HT-29 (cell line): Measurements from ENCODE around the gene ADORA2A. TPM values are rescaled to one million over a fixed set of nuclear protein-coding genes. Genes with fewer than 3 reads are reported as not detected.

ENCODE experiments used
- DNase-seq: peaks from one replicate; pipeline ENCODE4 v3.0.0-alpha.2; 2015; ENCODE audit warnings: low spot score
- total RNA-seq: library from RNA; depleted of rRNA; stranded (reverse); fragments of >200 nt; shearing (Covaris generic); gene quantifications from 2 replicates; pipeline ENCODE4 v1.2.3, GENCODE V29; 2014; rRNA removed

ADORA2A gene
- total RNA-seq: 0.36 and 0.44 TPM in 2 replicates

DNA sequence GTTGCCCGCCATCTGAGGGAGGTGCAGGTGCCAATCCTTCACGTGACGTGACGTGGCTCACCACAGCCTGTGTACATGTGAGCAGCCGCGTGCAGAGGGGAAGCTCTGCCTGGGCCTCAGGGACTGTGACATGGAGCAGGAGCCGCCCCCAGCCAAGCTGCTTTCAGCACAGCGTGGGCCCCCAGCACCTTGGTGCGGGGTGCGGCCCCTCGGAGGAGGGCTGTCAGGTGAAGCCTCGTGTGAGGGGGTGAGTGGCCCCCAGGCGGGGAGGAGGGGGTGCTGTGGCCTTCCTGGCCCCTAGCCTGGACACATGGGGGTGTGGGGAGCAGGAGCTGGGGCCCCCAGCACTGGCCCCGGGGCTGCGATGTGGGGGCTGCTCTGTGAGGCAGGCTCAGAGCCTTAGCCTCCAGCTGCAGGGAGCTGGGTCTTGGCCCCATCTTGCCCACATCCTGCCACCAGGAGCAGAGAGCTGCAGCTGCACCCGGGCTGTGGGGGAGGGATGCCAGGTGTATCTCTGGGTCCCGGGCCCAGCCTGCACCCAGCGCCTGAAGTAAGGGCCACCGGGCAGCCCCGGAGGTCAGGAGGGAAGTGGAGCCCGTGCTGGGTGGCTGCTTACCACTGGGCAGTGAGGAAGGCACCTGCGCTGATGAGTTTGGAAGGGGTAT, at the start of gene ADORA2A:
TSS of gene ADORA2A (plus strand) at position 100 of the 665 bp plus-strand sequence. CDS start 5,806 bp downstream, outside the sequence.
- no peak for DNase-seq

DNA sequence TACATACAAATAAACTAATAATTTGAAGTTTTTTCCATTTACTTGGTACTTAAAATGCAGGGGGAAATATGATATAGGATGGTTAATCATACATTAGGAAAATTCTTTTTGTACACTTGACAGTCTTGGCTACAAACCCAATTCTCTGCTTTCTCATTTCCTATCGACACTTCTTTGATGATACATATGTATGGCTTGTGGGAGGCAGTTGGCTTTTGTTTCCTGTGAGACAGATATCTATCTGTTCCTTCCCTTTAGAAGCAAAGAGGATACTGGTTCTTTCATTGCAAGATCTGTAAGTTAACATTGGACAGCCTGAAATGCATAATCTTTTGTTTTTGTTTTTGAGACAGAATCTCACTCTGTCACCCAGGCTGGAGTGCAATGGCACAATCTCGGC, 47.9 kb upstream of the ADORA2A start:
- DNase-seq: no peak

DNA sequence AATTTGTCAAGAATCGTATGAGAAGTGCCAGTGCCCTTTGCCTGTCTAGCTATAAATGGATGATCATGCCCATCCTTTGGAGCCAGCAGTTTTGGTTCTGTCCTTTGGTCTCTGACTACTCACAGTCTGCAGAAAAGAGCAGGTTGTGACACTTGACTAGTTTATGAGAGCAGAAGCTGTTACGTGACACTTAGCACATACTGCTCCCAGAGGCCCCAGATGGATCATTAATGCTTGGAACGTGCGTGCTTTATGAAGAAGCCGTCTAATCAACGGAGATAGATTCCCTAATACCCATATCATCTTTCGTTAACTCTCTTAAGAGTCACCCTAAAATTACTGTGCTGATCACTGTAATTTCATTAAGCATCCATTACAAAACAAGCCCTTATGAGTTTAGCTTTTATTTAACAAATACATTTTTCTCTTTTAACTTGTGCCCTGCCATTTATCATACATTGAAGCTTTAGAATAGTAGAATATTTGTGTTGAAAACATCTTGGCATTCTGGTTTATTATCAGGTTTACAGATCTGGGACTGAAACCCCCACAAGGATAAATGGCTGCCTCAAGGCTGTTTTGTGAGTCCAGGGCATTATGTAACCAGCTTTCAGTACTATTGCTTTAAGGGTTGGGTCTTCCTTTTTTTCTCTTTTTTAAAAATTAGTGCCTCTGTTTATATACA, 47.0 kb upstream of the ADORA2A start:
- DNase-seq: no peak

DNA sequence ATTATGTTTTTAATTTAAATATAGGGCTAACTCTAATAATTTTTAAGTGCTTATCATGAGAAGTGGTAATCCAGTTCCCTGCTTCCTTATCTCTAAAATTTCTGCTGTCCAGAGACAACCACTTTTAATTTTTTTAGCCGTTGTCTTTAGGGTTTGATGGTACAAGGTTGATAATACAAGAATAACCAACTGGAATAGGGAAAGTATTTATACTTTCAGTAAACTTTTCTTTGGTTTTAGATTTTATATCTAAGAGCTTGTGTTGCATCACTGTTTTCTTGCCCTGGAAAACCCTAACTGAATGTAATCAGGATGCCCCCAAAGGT, 46.5 kb upstream of the ADORA2A start:
- no peak for DNase-seq

DNA sequence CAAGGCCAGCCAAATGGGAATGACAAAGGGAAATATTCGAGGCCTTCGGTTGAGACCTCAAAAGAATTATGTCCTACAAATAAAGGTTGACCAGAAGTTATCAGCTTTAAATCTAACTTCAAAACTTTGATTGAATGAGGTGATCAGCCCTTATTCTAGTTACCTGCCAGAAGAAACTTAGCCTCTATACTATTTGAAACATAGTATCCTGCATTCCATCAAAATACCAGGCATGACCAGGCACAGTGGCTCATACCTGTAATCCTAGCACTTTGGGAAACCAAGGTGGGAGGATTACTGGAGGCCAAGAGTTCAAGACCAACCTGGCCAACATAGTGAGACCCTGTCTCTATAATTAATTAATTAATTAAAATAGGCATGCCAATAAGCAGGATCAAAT, 44.3 kb upstream of the ADORA2A start:
- DNase-seq: no peak

DNA sequence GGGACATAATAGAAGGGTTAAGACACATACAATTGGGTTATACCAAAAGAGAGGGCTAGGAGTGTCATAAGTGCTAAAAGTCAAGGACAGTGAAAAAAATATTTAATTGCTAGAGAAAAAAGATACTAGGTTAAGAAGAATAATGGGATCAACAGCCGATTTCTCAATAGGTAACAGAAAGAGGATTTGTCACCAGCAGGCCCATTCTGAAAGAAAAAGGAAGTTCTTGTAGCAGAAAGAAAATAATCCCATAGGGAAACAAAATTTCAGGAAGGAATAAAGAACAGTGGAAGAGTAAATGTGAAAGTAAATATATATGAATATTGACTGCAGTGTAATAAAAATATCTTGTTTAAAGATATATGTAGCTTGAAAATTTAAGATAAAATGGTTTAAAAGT, 43.3 kb upstream of the ADORA2A start:
- DNase-seq: no peak

DNA sequence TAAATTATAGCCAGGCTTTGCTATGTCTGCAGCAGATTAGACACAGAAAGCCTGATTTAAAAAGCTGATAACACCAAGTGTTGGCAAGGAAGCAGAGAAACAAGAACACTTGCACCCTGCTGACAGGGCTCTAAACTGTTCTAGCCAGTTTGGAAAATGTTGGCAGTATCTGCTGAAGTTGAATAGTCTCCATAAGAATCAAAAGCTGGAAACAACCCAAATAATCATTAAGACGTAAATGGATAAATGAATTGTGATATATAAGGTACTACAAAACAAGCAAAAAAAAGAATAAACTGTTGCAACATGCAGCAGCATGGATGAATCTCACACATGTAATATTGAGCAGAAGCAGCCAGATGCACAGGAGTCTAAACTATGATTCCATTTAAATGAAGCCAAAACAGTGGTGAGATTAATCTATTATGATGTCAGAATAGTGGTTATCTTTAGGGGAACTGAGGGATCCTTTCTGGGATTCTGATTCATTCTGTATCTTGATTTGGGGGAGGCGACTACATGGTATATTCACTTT, 40.4 kb upstream of the ADORA2A start:
- DNase-seq: no peak

DNA sequence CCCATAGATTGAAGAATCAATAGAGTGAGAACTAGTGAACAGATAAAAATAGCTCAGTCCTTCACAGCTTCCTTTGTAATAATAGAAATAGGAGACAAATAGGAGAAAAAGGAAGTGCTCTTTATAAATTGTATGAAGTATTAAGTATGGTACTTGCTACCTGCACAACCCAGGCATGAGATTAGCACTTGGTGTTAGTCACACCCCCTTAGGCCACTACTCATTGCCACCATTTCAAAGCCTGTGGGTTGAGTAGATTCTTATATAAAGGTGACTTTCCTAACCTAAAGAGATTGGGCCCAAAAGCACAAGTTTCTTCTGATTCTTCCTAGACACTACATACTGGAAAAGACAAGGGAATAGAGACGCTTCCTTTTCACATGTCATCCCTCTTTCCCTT, 37.7 kb upstream of the ADORA2A start:
- no peak for DNase-seq

DNA sequence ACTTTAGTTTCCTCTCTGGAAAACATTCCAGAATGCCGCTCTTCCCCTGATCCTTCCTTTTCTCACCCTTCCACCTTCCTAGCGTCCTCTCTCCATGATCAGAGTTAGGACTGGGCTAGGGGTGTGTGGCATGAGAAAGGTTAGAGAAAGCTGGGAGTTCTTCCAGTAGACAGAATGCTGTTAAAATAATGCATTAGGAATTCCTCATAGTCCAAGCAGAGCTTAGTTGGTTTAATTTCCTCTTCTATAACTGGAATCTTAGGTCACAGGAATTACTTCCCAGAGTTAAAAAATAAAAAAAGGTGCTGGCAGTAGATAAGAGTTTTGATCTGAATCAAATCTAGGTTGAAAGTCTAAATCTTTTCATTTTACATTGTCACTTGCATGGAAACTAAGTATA, 37.2 kb upstream of the ADORA2A start:
- DNase-seq: no peak

DNA sequence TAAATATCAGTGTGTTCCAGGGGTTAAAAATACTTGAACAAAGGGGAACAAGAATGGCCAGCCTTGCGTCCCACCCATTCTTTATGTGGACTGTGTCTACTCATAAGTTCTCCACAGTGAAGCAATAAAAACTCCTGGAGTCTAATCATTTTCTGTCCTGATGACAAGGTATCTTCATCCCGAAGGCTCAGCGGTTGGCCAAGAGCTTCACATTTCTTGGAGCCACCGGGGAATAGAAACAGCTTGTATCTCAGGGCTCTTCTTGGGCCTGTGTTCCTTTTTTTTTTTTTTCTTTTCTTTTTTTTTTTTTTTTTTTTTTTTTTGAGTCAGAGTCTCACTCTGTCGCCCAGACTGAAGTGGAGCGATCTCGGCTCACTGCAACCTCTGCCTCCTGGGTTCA, 36.8 kb upstream of the ADORA2A start:
- no peak for DNase-seq

DNA sequence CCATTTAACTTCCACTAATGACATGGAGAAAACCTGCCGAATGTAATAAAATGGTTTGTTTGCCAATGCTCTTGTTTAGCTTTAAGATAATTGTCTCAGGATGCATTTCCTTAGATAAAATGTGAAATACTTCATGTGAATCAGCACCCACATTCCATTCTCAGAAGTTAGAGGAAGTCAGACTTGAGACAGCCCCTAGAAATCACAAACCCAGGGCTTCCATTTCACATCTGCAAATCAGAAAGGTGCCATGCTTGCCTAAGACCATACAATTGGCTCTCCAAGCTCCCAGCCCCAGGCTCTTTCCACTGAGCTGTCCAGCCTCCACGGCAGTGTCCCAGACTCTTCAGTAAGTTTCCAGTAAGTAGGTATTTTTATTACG, 35.6 kb upstream of the ADORA2A start:
- DNase-seq: no peak

DNA sequence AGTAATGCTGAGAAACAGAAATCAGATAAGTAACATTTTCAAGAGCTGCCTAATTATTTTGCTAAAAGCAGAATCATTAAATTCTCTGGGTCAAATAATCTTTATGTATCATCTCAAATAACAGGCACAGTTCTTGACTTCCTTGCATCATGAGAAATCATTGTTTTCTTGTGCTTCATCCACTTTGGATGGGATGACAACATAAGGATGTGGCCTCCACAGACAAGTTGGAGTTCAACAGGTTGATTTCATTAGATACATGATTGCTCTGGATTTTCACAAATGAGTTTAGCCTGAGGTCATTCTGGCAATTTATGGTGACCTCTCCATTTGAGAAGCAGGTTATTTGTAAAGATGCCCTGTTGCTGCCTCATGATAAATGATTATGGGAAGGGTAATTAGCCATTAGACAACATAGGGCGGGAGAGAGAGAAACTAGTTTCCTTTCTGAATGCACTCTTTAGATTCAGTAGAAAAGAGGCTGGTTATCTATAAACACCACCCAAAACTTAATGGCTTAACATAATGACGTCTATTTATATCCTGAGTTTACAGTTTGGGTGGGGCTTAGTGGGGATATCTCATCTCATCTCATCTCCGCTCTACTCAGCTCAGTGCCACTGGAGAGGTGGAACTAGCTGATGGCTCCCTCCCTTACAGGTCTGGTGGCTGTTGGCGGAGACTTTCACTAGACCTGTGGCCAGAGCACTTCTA, 35.0 kb upstream of the ADORA2A start:
- DNase-seq: peak; percentile 23

DNA sequence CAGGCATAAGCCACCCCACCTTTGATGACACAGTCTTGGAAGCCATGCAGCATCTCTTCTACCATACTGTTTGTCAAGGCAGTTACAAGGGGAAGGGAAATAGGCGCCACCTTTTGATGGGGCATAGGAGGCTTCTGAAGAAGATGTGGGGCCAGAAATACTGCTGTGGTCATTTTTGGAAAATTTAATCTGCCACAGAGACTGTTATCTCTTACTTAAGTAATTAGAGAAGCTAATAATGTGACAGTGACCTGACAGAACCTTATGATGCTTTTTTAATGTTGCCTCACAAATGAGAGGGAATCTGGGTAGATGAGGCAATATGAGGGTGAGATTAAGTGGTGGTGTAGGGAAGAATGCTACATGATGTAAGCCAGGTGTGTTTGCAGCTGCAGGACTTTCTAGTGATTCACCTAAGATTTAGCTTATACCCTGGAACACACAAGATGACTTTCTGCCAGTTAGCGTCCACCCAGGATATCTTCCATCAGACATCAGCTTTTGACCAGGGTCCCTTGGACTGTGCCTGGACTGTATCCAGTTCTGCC, 34.3 kb upstream of the ADORA2A start:
- no peak for DNase-seq

DNA sequence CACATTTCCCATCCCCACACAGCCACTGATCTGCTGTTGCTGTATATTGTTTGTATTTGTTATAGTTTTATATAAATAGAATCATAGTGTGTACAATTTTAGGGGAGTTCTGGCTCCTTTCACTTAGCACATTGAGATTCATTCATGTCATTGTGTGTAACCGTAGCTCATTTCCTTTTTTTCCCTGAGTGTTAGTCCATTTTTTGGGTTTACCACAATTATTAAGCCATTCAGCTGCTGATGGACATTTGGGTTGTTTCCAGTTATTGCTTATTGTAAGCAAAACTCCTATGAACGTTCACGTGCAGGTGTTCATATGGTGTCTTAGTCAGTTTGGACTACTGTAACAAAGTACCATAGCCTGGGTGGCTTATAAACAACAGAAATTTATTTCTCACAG, 33.6 kb upstream of the ADORA2A start:
- DNase-seq: no peak

DNA sequence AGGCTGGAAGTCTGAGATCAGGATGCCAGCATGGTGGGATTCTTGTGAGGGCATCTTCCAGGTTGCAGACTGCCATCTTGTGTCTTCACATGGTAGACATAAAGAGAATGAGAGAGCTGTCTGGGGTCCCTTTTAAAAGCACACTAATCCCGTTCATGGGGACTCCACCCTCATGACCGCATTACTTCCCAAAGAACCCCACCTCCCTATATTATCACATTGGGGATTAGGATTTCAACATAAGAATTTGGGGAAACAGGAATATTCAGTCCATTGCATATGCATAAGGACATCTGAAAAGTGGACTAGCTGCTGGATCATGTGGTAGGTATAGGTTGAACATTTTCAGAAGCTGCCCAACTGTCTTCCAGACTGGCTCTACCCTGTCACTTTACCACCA, 33.1 kb upstream of the ADORA2A start:
- no peak for DNase-seq

DNA sequence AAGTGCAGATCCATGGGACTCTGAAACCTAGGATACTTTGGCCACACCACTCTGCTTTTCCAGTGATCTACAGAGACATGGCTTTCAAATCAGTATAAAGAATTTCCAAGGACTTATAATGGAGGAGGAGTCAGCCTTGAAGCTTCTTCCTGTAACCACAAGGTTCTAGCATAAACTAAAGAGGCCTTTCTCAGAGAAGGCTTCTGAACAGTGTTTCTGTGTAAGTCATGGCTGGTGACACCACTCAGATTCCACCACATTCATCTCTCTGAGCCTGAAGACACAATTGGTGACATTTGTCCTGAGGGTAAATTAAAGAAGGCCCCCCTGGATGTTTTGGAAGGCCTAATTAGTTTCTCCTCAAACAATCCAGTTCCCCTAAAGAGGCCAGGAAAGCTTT, 29.0 kb upstream of the ADORA2A start:
- DNase-seq: no peak

DNA sequence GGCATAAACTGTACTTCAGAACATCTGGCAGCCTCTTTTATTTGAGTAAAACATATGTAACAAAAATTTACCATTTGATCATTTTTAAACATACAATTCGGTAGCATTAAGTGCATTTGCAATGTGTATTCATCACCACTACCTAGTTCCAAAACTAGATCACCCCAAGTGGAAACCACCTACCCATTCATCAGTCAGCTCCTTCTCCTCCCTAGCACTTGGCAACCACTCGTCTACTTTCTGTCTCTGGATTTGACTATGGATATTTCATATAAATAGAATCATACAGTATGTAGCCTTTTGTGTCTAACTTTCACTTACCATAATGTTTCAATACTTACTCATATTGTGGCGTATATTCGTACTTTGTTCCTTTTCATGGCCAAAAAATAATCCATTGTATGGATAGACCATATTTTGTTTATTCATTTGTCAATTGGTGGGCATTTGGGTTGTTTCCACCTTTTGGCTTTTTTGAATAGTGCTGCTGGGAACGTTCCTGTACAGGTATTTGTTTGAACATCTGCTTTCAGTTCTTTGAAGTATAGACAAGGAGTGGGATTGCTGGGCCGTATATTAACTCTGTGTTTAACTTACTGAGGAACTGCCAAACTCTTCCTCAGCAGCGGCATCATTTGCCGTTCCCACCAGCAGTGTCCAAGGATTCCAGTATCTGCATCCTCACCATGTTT, 27.2 kb upstream of the ADORA2A start:
- no peak for DNase-seq

DNA sequence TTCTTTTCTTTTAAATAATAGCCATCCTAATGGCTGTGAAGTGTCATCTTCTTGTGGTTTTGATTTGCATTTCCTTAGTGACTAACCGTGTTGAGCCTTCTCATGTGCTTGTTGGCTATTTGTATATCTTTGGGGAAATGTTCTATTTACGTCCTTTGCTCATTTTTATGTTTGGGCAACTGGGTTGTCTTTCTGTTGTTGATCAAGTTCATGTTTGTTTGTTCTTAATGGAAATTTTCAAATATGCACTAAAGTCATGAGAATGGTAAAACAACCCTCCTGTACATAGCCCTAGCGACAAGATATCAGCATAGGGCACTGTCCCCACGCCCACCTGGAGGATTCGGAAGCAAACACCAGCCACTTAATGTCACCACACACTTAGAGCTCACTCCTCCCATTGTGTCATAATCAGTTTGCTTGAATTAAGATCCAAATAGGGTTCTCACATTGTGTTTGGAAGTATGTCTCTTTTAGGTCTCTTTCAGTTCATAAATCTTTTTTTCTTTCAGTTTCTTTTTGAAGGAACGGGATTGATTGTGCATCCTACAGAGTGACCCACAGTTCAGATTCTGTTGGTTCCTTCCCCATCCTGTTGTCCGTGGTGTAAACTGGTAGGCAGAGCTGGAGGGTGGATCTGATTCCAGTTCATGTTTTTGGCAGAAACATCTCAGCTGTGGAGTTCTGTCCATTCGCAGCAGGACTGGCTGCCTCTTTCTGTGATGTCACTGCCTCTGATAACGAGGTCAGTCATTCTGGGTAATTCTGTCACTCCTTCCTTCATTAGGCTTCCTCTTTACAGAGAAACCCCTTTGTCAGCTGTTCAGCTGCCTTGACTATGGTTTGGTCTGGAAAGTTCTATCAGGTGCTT, 26.4 kb upstream of the ADORA2A start:
- DNase-seq: no peak

DNA sequence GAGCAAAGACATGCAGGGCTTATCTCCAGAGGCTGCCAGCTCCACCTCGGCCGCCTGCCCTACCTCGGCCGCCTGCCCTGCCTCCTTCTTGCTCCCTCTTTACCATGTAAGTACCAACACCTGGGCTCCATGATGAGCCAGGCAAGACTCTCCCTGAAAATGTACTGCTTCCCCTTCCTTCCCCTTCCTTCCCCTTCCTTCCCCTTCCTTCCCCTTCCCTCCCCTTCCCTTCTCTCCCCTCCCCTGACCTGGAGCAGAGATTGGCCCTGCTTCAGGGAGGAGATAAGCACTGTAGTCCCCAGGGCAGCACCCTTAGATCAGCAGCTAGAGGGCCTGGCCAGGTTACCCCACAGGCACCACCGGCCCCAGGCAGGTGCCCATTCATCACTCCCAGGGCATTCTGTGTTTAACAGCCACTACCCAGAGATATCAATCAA, 25.4 kb upstream of the ADORA2A start:
- no peak for DNase-seq

DNA sequence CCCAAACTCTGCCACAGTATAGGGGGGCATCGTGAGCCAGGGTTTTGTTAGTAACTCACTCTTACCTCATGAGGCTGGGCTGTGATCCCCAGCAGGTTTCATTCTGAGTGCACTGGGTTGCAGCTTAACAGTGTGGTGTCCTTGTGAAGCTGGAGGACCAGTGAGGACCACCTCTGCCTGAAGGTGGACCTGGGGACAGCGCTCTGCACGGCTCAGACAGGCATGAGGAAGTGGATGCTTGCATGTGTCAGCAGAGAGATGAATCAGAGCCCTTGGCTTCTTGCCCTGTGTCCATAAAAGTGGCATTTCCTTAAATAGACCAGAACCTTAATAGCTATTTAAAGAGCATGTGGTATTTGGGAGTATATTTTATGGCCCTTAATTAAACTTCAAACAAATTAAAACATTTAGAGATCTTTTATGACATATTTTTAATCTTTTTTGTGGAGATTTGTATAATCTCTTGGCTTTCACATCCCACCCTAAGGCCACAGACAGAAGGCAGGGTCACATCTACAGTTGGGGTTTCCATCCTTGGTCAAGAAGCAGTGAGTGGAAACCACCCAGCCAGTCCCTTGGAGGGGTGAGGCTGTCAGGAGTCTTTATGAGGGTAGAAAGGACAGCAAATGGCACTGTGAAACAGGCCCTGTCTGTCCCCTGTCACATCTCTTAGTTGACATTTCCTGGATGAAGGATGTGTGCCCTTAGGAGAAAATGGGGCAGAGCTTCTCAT, 24.8 kb upstream of the ADORA2A start:
- DNase-seq: peak; percentile 90
